IPS-15b (cell line): Measurements from ENCODE around the gene PSEN1.

Experiments used
- H3K27me3 ChIP-seq: one replicate; pipeline ENCODE4 v1.6.1; 2013; ENCODE audit warnings: low read length; ENCODE audit not compliant: control insufficient read depth, insufficient read depth
- H3K36me3 ChIP-seq: one replicate; pipeline ENCODE4 v1.6.1; 2013; ENCODE audit warnings: low read length; ENCODE audit not compliant: control insufficient read depth, insufficient read depth
- H3K4me1 ChIP-seq: one replicate; pipeline ENCODE4 v1.6.1; 2013; ENCODE audit warnings: mild to moderate bottlenecking, low read length; ENCODE audit not compliant: control insufficient read depth, insufficient read depth
- H3K4me3 ChIP-seq: one replicate; pipeline ENCODE4 v1.5.1; 2013; ENCODE audit warnings: low read depth, low read length
- H3K9ac ChIP-seq: one replicate; pipeline ENCODE4 v1.6.1; 2013; ENCODE audit warnings: low read depth, mild to moderate bottlenecking, low read length
- H3K9me3 ChIP-seq: one replicate; pipeline ENCODE4 v1.6.1; 2013; ENCODE audit warnings: mild to moderate bottlenecking, low read length; ENCODE audit not compliant: control insufficient read depth, insufficient read depth

Gene PSEN1

DNA sequence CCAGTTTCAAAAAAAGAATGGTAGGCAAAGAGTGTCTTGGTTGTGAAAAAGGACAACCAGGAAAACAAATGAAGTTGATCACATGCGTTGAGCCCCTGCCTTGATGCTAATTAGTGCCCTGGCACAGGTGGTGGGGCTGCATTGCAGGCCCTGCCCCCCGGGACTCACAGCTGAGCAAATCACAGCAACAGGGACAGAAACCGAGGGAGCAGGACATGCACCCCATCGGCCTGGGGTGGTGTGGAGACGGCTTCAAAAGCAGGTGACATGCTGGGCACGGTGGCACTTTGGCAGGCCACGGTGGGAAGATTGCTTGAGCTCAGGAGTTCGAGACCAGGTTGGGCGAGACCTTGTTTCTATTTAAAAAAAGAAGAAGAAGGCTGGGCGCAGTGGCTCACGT, 99.8 kb downstream of the PSEN1 start:
- H3K9ac ChIP-seq = no peak overlapping the region
- H3K27me3 ChIP-seq = peaks cover 29% of the 10 kb centered on the region
- H3K4me1 ChIP-seq = peaks cover 34% of the 10 kb centered on the region
- peak overlapping the region; percentile 28 for H3K4me3 ChIP-seq
- H3K9me3 ChIP-seq = no peaks in the 10 kb centered on the region
- H3K36me3 ChIP-seq = no peaks in the 10 kb centered on the region

DNA sequence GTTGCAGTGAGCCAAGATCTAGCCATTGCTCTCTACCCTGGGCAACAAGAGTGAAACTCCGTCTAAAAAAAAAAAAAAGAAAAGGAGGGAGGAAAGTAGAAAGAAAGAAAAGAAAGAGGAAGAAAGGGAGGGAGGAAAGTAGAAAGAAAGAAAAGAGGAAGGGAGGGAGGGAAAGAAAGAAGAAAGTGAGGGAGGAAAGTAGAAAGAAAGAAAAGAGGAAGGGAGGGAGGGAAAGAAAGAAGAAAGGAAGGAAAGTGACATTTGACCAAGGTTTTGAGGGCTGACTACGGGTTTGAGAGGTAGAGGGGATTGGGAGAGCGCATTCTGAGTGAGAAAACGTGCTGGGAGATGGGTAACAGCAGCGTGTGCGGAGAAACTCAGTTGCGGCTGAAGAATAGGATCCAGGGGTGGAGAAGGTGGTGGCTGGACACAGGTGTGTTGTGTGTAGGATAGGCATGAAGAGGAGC, 100.5 kb downstream of the PSEN1 start:
- Histone ChIP-seq H3K4me3 (peak overlapping the region; percentile 72), H3K27me3 (peaks cover 29% of the 10 kb centered on the region), H3K4me1 (peaks cover 38% of the 10 kb centered on the region), H3K9me3 (no peaks in the 10 kb centered on the region), H3K9ac (no peak overlapping the region), H3K36me3 (no peaks in the 10 kb centered on the region)

DNA sequence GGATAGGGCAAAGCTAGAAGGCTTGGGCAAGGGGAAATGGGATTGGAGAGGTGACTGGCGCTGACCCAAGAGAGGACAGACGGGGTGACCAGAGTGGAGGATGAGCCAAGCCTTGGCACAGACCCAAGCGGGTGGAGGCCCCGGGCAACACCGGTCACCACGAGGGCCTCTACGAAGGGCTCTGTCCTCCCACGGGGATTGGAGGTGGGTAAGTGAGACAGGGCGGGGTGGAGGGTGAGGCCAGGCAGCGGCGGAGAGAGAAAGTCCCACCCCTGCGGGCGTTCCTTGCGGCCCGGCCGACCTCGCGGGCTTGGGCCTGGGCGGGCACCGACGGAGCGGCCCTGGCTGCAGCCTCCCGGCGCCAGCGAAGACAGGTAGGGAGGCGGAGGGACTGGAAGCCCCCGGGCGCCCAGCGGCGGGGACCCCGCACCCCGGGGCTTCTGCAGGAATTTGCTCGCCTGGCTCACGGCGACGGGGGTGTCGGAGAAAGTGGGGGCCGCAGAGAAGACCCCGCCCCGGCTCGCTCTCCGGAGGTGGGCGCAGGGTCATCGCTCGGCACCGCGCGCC, 101.0 kb downstream of the PSEN1 start, which contains the start of gene PAPLN:
TSS of gene PAPLN (plus strand) at position 288 of the 567 bp plus-strand sequence. CDS start 2,273 bp downstream, outside the sequence.
- Histone ChIP-seq H3K4me1 (peaks cover 39% of the 10 kb centered on the region), H3K27me3 (peaks cover 29% of the 10 kb centered on the region), H3K4me3 (peak within 1 kb of the TSS; percentile 72), H3K36me3 (no peaks in the 10 kb centered on the region), H3K9me3 (no peaks in the 10 kb centered on the region), H3K9ac (peak within 1 kb of the TSS; percentile 54)

DNA sequence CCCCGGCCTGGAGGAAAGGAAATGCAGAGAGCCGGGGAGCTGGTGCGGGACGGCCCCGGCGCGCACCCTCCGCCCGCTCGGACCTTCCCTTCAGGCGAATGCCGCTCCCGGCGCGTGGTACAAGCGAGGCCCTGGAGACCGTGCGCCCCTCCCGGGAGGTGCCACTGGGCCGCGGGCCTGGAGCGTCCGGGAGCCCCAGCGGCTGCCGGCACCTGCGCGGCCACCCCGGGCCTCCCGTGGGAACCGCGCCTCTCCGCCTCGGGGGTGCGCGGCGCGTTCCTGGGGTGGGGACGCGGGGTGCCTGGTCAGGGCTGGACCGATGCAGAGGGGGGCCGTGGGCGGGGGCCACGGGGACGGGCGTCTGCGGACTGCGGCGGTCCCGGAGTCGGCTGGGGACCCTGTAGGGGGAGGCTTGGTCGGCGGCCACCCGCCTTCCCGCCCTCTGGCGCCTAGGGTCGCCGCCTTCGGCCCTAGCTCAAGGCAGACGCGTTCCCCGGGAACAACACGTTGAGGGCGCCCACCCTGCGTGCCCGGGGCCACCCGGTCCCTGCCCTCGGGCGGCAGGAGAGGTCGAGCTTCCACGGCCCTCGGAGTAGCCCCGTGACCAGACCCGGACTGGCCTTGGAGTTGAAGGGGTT, 101.6 kb downstream of the PSEN1 start:
- no peaks in the 10 kb centered on the region for H3K36me3 ChIP-seq
- H3K27me3 ChIP-seq = peaks cover 29% of the 10 kb centered on the region
- peak overlapping the region; percentile 72 for H3K4me3 ChIP-seq
- H3K9me3 ChIP-seq = no peaks in the 10 kb centered on the region
- peak overlapping the region; percentile 54 for H3K9ac ChIP-seq
- H3K4me1 ChIP-seq = peaks cover 35% of the 10 kb centered on the region

DNA sequence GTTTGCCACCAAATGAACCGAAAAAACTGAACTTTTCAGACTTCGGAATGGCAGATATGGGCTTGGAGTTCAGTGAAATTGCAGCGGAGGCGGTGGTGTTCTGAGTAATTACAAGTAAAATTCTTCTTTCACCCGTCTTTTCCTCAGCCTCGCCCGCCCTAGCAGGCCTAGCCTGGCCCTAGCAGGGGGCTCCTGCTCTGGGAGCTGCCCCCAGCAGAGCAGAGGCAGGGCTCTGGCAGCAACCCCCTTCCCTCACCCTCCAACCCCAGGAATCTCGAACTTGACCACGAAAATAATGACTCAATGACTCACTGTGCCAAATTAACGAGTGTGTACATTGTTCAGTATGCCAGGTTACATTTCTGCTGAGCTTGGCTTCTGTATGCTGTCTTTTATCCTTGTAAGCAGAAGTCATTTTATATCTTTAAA, 102.1 kb downstream of the PSEN1 start:
- no peaks in the 10 kb centered on the region for H3K9me3 ChIP-seq
- H3K36me3 ChIP-seq = no peaks in the 10 kb centered on the region
- H3K4me1 ChIP-seq = peaks cover 30% of the 10 kb centered on the region
- H3K9ac ChIP-seq = peak overlapping the region; percentile 54
- H3K4me3 ChIP-seq = peak overlapping the region; percentile 72
- H3K27me3 ChIP-seq = peaks cover 27% of the 10 kb centered on the region

DNA sequence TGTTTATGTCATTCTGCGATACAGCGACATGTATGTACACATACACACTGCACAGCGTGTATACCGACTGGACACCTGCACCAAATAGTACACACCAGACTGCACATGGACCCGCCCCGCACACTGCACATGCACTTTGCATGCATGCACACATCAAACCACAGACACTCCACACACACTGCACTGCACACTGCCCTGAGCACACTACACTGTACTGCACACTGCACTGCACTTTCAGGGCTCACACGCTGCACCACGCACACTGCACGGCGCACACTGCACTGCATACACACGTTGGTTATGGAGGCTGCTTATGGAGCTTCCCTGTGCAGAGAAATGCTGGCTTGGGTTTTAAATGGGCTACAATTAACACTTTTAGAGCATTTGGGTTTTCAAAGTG, 102.6 kb downstream of the PSEN1 start:
- H3K27me3 ChIP-seq = peaks cover 27% of the 10 kb centered on the region
- H3K9me3 ChIP-seq = no peaks in the 10 kb centered on the region
- H3K9ac ChIP-seq = no peak overlapping the region
- H3K4me3 ChIP-seq = peak overlapping the region; percentile 72
- H3K36me3 ChIP-seq = no peaks in the 10 kb centered on the region
- H3K4me1 ChIP-seq = peaks cover 25% of the 10 kb centered on the region

DNA sequence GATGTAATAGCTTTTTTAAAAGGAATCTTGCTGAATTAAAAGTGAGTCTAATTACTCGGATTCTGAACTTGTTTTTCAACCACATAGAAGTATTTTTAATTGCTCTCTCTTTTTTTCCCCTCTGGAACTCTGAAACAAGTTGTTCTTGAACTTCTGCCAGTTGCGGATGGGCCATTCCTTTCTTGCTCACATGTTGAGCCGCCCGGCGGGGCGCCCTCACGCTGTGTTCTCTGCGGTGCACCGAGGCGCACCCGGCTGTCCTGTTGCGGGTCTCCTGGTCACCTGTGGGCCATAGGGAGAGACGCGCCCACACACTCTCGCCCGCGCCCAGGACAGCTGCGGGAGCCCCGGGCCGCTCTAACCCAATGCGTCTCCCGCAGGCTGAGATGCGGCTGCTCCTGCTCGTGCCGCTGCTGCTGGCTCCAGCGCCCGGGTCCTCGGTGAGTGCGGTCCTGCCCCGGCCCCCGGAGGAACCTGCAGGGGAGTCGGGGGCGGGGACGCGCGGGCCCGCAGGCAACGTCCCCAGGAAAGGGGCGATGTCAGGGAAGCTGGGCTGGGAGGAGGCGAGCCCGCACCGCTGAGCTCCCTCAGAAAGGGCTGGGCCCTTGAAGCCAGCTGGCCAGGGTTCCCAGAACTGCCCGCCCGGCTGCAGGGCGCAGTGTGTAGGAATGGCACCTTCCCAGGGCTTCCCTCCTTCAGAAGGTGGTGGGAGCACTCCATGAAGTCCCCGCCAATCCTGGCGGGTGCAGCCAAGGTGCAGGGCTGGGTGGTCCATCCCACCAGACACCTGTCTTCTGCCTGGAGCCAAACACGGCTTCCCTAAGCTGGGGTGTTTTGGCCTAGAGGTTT, 103.3 kb downstream of the PSEN1 start:
- H3K9me3 ChIP-seq = no peaks in the 10 kb centered on the region
- H3K9ac ChIP-seq = no peak overlapping the region
- H3K27me3 ChIP-seq = peaks cover 27% of the 10 kb centered on the region
- peak overlapping the region; percentile 72 for H3K4me3 ChIP-seq
- peaks cover 25% of the 10 kb centered on the region for H3K4me1 ChIP-seq
- no peaks in the 10 kb centered on the region for H3K36me3 ChIP-seq

DNA sequence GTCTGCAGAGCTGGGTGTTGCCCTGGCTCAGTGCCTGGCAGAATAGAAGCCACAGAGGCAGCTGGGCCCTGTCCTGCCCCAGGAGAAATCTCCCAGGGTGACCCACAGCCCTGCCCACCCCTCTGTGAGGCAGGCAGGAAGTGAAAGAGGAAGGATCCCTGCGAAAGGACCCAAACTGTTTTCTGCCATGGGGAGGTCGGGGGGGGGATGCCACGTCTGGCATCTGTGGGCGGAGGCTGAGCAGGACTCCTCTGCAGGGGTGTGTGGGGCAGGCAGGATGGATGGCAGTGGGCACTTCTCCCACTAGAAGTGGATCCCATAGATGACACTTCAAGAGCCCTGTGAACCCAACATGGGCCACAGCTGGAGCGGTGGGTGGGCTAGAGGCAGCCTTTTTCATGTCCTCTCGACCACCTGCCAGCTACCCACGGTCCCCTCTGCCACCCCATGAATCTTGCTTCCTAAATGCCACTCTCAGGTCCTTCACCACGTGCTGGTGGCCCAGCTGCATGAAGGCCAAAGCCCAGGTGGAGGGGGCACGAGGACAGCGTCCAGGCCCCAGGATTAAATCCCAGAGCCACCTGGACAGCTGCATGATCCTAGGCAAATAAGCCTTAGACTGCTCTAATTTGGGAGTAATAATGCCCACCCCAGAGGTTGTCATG, 104.6 kb downstream of the PSEN1 start:
- Histone ChIP-seq H3K4me1 (peaks cover 18% of the 10 kb centered on the region), H3K27me3 (peaks cover 28% of the 10 kb centered on the region), H3K36me3 (no peaks in the 10 kb centered on the region), H3K9me3 (no peaks in the 10 kb centered on the region), H3K9ac (no peak overlapping the region), H3K4me3 (no peak overlapping the region)

DNA sequence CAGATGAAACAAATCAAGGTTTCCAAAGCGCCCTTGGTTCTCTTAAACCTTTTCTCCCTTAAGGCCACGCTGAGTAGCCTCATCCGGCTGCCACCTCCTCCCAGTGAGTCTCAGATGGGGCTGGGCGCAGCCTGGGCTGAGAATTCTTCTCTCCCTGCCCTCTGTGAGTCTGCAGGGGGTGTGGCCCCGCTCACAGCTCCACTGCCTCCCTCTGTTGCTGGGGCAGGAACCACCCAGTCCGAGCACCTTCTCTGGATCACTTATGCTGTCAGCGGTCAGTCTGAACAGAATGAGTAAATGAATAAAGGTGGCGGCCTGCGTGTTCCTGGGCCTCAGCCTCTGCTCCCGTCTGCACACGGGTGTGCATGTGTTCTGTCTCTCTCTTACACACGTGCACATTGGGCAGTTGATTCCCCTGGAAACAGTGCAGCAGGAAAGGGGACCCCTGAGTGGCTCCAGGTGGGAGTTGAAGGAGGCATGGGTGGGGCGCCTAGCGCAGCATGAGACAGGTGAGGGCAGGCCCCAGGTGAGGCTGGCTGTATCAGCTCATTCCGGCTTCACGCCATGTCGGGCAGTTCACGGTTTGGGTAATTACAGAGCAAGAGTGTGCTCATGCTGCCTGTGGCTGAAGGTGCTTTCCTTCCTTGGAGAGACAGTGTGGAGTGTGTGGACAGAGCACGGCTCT, 105.3 kb downstream of the PSEN1 start:
- Histone ChIP-seq H3K9me3 (no peaks in the 10 kb centered on the region), H3K4me1 (peaks cover 18% of the 10 kb centered on the region), H3K9ac (no peak overlapping the region), H3K27me3 (peaks cover 27% of the 10 kb centered on the region), H3K36me3 (no peaks in the 10 kb centered on the region), H3K4me3 (no peak overlapping the region)

DNA sequence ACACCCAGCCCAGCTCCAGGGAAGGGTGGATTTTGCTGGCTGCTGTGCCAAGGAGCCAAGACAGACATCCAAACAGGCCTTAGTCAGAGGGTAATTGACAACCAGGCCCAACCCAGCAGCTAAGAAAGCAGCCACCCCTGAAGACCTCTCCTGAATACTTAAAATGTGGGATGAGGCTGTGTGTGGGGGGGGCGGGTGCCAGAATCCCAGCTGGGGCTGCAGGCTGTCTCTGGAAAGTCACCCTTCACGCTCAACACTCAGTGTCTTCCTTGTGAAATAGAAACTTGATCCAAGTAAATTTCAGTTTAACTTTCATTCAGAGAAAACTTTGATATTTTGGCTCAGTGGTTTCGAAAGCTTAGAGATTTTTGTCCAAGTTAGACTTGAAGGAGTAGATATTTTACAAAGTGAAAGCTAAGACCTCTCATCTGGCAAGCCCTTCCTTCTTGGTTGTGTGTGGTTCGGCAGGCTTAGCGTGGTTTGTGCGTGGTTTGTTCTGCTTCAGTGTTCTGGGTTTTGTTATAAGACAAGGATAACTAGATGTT, 106.1 kb downstream of the PSEN1 start:
- no peaks in the 10 kb centered on the region for H3K36me3 ChIP-seq
- peaks cover 20% of the 10 kb centered on the region for H3K27me3 ChIP-seq
- H3K9ac ChIP-seq = no peak overlapping the region
- no peaks in the 10 kb centered on the region for H3K9me3 ChIP-seq
- H3K4me3 ChIP-seq = no peak overlapping the region
- H3K4me1 ChIP-seq = peaks cover 14% of the 10 kb centered on the region

DNA sequence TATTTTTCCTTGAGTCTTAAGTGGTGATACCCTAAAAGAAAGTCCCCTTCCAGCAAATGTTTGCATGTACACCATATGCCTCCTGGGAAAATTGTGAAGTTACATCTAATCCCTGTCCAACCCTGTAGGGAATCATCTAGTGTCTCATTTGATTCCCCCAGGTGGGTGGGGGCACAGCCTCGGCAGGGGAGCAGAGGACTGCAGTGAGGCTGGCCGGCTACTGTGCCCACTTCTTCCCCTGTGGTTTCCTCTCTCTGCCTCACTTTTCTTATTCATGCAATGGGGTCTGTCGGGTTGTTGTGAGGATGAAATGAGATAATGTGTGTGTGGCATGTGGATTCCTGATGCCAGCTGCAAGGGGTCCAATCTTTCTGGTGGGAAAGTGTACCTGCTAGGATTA, 107.0 kb downstream of the PSEN1 start:
- H3K4me3 ChIP-seq = no peak overlapping the region
- H3K36me3 ChIP-seq = no peaks in the 10 kb centered on the region
- no peak overlapping the region for H3K9ac ChIP-seq
- no peaks in the 10 kb centered on the region for H3K9me3 ChIP-seq
- H3K27me3 ChIP-seq = peaks cover 17% of the 10 kb centered on the region
- H3K4me1 ChIP-seq = peaks cover 14% of the 10 kb centered on the region
